HuH-7.5 (cell line): ENCODE measurements around the gene ABHD8.
A peak's percentile ranks its signal among the peaks of the same experiment; 100 is the strongest.

Experiments
- DNase-seq: peaks from one replicate; pipeline ENCODE4 v3.0.0; 2011; ENCODE audit warnings: low spot score

ABHD8 gene

GRCh38 chr19:17321655-17322489 is 18.6 kb upstream of the ABHD8 start:
- no peak for DNase-seq

GRCh38 chr19:17320435-17320834 is 17.2 kb upstream of the ABHD8 start:
- no peak for DNase-seq

- no peak for DNase-seq
Observed at GRCh38 chr19:17319473-17320238, 16.4 kb upstream of the ABHD8 start.

GRCh38 chr19:17318966-17319365 is 15.7 kb upstream of the ABHD8 start:
- DNase-seq: no peak

DNA sequence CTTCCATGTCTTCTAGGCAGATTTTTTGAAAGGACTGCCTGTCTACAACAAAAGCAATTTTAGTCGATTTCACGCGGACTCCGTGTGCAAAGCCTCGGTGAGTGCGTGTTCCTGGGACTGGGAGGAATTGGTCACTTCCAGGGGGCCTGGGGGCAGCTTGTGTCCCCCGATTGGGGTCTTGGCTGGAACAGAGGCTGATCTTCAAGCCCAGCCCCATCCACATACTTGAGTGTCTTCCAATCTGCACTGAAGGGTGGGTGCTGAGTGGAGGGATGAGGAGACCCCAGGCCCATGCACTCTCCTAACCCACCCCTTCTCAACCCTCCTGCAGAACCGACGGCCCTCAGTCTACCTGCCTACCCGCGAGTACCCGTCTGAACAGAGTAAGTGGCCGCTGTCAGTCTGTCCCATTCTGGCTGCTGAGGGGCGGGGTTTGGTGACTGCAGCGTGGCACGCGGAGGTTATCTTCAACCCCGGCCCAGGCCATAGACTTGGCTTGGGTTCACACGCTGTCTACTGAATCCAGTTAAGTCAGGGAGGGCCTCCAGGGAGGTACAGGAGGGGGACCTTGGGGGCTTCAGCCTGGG is 10.9 kb upstream of the ABHD8 start:
- DNase-seq: no peak

GRCh38 chr19:17312189-17313113 is 9.2 kb upstream of the ABHD8 start:
- DNase-seq: no peak

- DNase-seq: no peak
Observed at GRCh38 chr19:17311455-17312188, 8.4 kb upstream of the ABHD8 start.

DNA sequence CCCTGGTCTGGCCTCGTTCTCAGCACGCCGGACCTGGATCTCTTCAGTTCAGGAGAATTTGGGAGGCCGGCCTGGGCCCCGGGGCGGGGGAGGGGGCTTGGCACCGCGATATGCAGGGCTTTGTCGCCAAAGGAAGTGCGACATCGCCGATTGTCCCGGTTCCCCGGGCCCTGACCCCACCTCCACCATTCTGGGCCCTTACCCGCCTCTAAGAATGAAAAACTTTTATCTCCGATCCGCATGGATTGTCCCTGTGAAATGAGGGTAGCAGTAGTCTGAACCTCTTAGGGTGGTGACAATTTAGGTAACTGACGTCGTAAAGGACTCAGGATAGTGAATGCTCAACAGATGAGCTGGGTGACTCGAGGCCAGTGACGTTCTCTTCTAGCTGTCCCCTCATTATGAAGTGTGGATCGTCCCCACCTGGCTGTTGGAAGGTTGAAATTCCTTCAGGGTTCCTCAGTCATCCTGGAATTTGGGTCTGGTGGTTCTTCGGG is 6.8 kb upstream of the ABHD8 start:
- DNase-seq: no peak

DNA sequence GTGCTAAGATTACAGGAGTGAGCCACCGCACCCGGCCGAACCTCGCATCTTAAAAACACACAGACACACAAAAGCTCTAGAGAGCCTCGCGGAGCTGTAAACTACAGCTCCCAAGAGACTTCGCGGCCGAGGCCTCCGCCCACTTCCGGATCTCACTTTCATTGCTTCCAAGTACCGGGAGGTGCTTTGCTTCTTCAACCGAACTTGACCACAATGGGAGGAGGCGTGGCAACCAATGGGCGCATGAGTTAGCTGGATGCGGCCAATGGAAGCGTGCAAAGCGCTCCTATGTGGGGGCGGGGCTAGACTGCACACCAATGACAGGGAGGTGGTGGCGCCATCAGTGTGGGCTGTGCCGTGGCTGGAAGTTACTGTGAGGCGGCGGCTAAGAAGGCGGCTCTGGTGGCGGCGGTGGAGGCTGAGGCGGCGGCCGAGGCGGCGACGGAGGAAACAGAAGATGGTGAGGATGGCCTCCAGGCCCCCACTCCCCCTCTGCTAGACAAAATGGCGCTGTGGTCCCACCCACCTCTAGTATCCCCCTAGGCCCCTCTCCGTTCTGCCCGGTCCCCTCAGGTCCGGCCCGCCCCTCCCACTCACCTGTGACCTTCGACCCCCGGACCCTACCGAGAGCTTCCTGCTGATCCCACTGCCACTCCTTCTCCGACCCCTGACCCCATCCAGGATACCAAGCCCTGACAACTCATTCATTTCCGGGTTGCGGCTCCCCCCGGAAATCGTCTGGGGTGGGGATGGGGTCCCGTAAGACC is 6.2 kb upstream of the ABHD8 start, which contains the start of gene DDA1:
TSS of gene DDA1 (plus strand) at position 366 of the 767 bp plus-strand sequence. CDS start at position 458, 92 bp downstream.
- peak; percentile 99 for DNase-seq

DNA sequence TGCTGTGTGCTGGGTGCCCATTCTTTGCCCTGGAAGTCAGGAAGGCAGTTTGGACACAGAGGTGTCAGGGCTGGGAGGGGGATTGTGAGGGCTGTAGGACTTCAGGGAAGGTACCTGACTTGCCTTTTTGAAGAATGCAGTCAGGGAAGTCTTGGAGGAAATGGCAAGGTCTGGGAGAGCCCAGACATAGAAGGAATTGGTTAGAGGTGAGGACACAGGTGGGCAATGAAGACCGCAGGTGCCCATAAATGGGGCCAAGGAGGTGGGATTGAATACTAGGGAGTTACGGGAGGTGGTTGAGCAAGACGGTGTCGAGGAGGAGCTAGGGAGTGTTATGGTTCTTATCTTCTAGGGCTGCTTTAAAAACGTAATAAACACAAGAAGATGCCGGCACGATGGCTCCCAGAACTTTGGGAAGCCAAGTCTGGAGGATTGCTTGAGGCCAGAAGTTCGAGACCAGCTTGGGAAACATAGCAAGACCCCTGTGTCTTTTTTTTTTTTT is 4.7 kb upstream of the ABHD8 start:
- no peak for DNase-seq

- no peak for DNase-seq
Observed at GRCh38 chr19:17306285-17306714, 3.1 kb upstream of the ABHD8 start.

GRCh38 chr19:17305517-17306284 is 2.5 kb upstream of the ABHD8 start, which contains the start of gene MRPL34:
TSS of gene MRPL34 (plus strand) at chr19:17305872. CDS start at chr19:17305893, 21 bp downstream.
- peak; percentile 94 for DNase-seq

- DNase-seq: no peak
Observed at GRCh38 chr19:17305216-17305516, 1.9 kb upstream of the ABHD8 start.

DNA sequence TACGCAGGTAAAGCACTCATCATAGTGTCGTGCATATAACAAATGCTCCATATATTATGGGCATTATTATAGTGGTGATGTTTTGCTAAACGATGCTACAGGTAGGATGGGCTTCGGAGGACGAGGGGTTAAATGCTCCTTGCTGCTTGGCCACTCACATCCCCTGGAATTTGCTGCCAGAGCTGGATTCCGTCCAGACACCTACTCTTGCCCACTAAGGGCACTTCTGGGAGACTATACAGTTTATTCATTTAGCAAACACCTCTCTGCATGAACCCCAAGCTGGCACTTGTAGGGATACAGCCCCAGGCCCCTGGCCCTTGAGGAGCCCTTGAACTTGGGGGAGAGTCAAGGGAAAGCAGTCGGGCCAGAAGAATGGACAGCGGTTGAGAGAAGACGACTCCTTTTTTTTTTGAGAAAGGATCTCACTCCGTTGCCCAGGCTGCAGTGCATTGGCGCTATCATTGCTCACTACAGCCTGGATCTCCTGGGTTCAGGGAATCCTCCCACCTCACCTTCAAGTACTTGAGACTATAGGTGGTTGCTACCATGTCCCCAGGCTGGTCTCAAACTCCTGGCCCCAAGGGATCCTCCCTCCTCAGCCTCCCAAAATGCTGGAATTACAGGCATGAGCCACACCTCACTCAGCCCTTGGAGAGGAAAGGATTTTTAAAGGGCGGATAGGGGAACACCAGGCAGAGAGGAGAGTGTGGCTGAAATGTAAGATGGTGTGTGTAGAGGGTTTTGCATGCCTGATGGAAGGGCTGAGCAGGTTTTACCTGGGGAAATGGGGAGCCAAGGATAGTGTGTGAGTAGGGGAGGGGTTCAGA is 1.4 kb upstream of the ABHD8 start:
- DNase-seq: no peak

DNA sequence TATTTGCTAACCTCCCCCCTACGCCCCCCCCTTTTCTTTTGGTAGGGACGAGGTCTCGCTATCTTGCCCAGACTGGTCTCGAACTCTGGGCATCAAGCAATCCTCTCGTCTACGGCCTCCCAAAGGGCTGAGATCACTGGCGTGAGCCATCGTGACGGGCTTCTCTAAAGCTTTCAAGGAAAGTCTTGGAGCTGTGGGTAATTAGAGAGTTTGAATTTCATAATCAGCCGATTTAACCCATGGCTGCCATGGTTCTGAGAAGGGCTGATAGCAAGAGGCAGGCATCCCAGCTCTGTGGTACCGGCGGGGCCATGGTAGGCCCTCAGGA is 679 bp upstream of the ABHD8 start:
- DNase-seq: no peak

DNA sequence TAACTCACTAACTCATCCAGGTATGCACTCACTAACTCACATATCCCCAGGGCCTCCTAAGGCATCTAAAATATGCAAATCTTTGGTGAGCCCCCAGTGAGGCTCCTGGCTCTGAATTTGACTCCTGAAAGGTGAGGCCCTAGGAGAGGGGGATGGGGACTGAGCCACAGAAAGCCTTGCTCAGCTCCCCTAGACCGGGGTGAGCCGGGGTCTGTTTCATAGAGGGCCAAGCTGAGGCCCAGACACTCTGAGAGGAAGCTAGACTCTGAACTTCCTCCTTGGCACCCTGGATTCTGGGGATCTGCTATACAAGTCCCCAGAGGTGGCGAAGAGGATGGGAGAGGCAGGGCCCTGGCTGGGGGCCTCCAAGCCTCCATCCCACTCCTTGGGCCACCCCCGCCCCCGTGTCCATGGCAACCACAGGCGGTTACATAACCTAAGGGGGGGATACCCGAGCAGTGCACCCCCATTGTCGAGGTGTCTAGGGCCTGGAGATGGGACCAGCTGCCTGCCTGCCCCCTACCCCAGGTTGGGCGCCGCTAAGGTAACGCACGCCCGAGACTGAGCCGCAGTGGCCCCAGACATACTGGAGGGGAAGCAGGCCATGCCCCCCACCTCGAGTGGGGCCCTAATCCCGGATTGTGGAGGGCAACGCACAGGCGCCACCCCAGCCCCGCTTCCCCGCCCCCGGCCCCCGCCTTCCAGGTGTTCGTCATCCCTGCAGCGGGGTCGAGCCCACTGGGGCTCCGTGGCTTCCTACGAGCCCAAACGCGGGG is 646 bp downstream of the ABHD8 start:
- no peak for DNase-seq

DNA sequence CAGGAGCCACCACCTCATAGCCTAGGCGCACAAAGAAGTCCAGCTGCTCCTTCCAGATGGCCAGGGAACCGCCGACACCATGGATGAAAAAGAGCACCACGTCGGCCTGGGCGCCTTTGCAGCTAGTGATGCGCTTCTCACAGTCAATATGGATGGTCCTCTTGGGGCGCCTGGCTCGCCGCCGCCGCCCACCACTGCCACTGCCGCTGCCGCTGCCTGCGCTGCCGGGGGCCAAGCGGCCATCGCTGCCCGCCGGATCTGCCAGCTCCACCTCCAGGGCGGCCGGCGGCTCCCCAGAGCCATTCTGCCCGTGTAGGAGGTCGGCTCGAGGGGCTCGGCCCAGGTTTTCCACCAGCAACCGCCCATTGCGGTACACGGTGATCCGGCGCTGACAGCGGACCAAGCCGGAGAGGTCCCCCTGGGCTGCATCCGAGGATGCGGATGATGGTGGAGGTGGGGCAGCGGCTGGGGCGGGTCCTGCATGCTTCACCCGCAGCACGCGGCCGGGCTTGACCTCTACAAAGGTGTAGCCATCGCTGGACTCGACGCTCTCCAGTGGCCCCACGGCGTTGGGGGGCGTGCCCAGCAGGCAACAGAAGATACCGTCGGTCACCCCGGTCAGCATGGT is 2.1 kb downstream of the ABHD8 start:
- no peak for DNase-seq
